NCI-H460 (cell line): ENCODE results near the gene CASP7. TPM values are rescaled to one million over a fixed set of nuclear protein-coding genes. Genes with fewer than 3 reads are reported as not detected.
A peak's percentile ranks its signal among the peaks of the same experiment; 100 is the strongest.
"Not testable (repeated sequence)": the region's sequence is repeated elsewhere in the genome, so short reads cannot be mapped to it uniquely, and the experiment has no call there.

Experiments
- DNase-seq: peaks from one replicate; pipeline ENCODE4 v3.0.0-alpha.2; 2016; ENCODE audit warnings: low read depth; ENCODE audit errors: extremely low read depth
- polyA plus RNA-seq: library from polyadenylated mRNA; depleted of rRNA; stranded (reverse); fragments of >200 nt; gene quantifications from 2 replicates; pipeline ENCODE4 v1.2.3, GENCODE V29; 2014; cell fraction: nucleus; rRNA removed
- total RNA-seq: library from RNA; depleted of rRNA; stranded (reverse); fragments of >200 nt; shearing (Covaris generic); gene quantifications from 2 replicates; pipeline ENCODE4 v1.2.3, GENCODE V29; 2014; rRNA removed

CASP7 gene
- 105 and 121 TPM in 2 replicates for total RNA-seq
- 62.2 and 91.7 TPM in 2 replicates for polyA plus RNA-seq

DNA sequence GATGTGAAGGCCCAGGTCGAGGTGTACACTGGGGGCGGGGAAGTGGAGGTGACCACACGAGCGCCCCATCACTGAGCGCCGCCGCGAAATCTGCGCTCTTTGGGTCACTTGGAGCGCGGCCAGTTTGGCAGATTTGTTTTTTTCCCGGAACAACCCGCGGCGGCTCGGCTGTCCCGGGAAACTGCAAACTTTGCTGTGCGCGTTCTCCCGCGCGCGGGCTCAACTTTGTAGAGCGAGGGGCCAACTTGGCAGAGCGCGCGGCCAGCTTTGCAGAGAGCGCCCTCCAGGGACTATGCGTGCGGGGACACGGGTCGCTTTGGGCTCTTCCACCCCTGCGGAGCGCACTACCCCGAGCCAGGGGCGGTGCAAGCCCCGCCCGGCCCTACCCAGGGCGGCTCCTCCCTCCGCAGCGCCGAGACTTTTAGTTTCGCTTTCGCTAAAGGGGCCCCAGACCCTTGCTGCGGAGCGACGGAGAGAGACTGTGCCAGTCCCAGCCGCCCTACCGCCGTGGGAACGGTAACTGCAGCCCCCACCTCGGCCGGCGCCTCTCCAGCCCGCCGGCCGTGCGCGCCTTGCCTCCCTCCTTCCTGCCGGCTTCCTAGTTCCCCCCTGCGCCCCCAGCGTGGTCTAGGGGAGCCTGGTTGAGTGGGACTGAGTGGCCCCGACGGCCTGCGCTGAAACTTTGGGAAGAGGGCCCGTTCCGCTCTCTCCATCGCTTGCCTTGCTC is at the start of gene CASP7:
Gene CASP7 (plus strand): TSS at position 450 of the 727 bp plus-strand sequence. CDS start 17,582 bp downstream, outside the sequence.
- DNase-seq: peak; percentile 91

DNA sequence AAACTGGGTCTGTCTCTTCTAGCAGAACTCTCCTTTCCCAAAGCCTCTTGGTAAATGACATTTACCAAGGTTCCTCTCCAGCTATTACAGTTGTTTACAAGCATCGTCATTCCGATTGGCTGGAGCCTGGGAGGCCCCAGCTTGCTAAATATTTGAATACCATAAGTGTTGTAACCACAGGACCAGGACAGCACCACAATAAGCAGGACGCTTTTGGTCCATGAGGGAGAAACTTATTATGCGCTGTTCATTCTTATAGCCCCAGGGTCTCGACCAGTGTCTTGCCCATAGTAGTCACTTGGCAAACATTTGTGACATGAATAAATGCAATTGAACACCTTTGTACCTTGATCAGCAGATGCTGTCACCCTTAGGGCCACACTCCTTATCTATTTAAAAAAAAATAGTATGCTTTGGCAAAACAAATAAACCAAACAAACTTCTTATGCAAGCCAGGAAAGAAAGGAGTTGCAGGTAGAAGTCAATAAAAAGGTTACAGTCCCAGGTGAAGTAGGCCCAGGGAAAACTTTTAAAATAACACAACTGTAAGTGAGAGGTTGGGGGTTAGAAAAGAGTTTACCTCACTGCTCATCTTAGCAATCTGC is 48.7 kb upstream of the CASP7 start:
- DNase-seq: no peak

DNA sequence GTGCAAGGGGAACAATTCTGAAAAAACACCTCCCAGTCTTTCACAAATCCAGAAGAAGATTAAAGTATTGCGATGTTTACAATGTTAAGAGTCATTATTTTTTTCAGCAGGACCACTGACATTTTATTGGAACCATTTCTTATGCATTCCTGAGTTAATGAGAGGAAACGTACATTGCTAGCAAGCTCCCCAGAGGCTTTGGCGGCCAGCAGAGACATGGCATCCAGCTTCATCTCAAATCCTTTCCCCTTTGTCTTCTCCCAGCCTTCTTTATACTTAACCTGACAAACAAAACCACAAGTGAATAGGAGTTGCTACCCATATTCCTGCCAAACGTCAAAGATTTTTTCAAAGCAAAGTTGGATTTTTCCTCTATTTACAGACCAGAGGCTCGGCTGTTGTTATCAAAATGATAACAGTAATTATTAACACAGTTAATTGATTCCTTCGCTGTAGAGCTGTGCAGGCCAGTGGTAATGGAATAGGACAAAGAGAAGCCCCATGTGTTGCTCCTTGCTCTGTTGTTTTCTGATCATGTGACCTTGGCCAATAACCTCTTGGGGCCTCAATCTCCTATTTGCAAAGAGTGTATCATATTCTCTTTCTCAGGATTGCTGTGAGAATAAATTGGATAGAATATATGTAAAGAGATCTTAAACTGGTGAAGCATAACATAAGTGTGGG is 47.9 kb upstream of the CASP7 start:
- DNase-seq: no peak

DNA sequence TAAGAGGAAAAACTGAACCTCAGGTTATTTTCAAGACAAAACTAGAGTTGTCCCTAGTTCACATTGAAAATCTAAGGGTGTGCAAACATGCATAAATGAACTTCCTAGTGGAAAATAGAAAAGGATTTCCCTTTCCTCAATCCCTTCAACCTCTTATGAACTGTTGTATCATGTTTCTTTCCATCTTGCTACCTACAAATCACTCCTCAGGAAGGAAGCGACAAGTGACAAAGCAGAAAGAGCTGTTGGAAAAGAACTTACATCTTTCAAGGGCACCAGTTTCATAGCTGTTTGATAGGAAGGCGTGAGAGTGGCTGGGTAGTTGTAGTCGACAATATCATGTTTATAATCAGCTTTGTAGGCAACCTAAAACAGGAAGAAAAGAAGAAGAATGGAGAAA is 39.7 kb upstream of the CASP7 start:
- no peak for DNase-seq

DNA sequence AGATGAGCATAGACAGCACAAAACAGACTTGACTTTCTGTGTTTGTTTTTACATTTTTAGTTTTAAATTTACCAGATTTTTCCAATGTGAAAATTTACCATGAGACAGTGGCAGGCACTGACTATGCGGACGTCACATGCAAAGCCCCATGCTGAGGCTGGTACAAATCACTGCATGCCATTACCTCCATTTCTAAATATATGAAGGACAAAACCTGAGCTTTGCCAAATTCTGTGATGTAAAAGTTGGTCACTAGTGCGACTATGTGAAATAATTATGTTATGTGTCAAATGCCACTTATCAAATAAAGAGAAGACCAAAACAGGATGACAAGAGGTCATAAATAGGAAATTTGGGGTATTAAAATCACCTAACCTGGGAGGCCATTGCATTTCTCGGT is 38.0 kb upstream of the CASP7 start:
- DNase-seq: peak; percentile 92

DNA sequence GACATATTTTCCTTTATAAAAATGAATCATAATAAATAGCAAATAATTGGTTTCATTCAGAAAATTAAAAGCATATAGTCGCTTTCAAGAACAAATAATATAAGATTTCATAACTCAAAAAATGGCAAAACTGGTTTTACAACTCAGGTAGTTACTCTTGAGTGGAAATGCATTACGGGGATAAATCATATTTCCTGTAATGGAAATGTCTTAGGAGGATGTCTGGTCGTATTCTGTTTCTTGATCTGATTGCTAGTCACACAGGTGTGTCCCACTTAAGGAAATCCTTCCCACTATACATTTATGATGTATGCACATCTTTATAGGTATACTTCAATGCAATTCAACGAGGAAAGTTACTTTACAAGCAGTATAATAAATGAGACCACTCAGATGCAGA is 36.5 kb upstream of the CASP7 start:
- no peak for DNase-seq

DNA sequence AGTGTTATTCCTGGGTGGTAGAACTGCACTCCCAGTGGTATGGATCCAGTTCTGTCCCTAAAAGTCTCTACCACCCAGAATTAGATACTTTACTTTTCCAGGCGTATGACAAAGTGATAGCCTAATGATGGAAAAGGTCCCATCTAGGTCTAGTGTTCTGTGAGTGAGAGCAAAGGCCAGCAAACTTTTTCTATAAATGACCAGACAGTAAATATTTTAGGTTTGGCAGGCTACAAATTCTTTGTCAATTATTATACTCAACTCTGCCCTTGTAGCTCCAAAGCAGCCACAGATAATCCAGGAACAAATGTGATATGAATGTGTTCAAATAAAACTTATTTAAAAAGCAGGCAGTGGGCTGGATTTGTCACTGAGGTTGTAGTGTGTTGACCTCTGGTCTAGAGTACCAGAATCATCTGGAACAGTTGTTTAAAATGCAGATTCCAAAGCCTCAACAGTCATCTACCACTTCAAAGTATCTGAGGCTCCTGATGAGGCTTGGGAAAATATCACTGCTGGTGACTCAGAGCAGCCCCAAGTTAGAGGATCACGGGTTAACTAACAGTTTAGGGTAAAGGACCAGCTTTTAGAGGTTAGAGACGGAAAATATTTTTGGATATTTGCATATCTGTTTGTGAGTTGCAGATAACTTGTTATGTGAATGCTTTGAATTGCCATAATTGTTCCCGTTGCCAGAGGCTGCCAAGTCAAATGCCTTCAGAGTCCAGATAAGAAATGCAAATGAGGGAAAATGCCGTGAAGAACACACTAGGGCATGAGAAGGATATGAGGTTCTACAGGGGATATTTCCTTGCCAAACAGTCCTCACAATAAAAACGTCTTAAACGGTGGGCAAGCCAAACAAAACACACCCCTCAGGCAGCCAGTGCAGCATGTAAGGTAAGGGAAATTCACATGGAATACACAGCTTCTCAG is 35.3 kb upstream of the CASP7 start:
- DNase-seq: peak; percentile 88

DNA sequence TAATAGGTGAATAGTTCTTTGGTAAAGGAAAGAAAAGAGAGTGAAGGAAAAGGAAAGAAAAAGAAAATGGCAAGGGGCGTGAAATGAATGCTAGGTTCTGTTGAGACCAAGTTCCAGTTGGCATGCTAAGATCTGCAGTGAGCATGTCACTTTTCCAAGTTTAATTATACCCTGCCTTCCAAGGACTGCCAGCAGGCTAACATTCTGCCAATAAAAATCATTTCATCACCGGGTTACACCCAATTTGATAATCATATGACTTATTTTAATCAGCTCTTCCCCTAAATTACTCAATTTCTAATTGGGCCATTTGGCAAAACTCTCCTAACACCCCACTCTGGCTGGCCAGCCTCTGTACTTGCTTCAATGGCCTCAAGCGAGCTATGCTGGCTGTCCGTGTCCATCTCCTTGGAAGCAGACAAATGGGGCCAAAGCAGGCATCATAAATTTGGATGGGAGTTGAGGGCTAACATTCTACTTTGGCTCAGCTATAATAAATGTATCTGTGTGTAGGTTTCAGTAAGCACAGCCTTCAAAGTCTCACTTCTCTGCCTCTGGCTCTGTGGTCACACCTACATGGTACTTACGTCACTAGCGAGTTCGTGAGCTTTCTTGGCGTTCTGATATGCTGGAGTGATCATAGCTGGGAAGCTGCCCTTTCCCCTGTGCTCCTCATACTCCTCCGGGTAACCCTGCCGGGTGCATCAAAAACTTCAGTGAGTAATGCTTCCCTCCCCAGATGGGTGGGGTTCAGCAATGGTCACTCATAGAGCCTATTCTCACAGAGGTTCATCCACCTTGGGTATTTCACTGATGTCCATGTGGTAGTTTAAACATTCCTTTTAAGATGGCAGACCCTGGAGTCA is 33.1 kb upstream of the CASP7 start:
- DNase-seq: peak; percentile 100

DNA sequence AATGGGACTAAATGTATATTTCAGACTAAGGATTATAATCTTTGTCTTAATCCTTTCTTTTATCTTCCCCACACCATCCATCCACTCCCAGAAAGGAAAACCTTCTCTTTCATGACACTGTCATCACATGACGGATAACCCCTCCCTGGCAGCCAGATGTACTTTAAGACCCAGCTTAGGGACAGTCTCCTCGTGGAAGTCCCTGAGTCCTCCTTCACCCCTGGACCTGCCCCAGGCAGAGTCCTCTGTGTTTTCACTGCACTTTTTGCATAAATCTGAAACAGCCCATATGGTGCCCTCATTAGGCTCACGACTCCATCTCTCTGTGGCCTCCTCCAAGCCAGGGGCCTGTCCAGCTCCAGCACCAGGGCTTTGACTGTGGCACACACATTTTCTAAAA is 31.9 kb upstream of the CASP7 start:
- DNase-seq: peak; percentile 60

DNA sequence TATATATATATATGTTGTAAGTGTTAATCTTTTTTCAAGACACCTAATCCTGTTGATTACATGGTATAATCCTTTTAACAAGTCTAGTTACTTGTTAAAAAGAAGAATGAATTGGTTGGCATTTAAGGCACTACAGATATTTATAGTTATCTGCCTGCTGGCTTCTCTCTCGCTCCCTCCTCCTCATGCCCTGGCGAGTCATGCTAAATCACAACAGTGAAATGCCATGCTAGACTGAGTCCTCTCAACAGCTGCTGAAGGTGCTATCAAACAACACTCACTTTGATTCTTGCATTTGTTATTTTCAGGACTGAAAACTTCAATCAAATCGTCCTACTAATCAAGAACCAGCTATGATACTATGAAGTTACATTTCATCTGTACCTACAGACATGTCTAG is 31.2 kb upstream of the CASP7 start:
- peak; percentile 64 for DNase-seq

DNA sequence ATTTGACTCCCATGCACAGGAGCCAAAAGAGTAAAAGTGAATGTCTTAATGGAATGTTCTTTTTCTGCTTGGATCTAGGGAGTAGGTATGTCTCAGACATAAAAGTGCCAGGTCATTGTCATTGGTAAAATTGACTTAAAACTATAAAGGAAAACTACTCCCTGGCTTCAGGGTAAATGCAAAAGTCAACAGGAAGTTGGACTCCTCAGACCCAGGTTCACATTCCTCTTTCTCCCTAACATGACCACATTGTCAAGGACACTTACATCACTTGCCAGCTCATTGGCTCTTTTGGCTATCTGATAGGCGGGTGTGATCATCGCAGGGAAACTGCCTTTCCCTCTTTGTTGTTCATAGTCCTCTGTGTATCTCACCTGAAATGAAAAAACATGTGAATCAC is 29.5 kb upstream of the CASP7 start:
- no peak for DNase-seq

DNA sequence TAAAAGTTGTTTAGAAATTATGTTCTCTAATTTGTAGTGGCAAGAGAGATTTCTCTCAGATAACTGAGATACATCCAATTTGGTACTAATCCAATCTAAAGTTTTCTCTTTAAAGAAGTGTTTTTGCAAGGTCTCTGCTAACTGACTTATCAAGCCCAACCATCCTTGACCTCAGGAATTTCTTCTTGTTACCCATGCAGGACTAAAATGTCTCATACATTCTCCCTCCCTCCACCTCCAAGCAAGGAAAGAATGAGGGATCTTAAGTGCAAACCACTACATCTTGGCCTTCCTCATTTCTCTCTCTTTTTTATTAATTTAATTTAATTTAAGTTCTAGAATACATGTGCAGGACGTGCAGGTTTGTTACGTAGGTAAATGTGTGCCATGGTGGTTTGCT is 28.7 kb upstream of the CASP7 start:
- DNase-seq: no peak

DNA sequence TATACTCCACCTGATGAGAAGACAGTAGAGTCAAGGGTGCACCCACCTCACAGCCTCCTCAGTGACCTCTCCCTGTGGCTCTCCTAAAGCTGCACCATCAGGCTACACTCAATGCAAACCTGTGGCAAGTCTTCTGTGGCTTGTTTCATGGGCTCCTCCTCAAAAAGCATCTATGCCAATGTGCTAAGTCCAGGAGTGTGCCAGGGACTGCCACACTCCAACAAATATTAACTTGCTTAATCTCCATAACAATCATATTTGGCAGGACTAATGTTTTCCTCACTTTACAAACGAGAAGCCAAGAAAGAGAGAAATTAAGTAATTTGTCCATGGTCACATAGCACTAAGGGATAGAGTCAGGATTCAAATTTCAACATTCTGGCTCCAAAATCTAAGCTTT is 27.8 kb upstream of the CASP7 start:
- DNase-seq: no peak

DNA sequence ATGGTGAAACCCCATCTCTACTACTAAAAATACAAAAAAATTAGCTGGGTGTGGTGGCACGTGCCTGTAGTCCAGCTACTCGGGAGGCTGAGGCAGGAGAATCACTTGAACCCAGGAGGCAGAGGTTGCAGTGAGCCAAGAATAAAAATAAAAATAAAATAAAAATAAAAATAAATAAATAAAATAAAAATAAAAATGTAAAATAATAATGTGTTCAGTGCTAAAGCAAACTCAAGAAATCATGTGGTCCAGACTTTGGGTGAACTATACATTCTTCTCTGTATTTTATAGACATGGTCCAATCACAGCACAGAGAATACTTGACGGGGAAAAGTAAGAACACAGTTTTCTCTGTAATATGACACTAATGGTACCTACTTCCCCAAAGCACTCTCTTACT is 27.3 kb upstream of the CASP7 start:
- not testable (repeated sequence) for DNase-seq

DNA sequence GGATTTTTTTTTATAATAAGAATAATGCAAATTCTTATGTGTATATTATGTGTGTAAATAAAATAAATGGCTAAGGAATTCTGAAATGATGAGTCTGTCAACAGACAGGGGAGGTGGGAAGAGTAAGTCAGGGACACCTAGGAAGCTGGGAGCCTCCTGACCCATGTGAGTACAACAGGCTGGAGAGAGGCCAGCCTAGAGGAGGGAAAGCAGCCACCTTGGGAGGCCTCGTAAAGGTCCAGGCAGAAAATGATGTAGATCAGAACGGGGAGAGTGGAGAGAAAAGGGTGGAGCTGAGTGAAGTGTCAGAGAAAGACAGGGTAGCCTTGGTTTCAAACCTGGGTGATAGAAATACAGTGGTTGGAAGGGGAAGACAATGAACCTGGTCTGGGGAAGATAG is 22.8 kb upstream of the CASP7 start:
- no peak for DNase-seq

DNA sequence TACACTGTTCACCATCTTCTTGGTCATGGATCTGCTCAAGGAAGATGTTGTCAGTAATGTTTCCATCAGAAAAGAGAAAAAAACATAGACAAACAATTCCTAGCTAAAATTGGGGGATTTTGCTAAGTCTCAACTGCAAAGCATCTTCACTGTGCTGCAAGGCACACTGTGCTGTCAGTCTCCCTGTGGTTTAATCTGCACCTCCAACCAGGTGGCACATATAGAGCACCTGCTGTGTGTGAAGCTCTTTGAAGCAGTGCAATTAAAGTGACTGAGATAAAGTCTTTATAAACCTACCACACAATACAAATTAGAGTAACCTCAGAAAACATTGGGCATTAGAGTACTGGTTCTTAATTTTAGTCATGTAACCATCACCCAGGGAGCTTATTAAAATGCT is 22.2 kb upstream of the CASP7 start:
- no peak for DNase-seq

DNA sequence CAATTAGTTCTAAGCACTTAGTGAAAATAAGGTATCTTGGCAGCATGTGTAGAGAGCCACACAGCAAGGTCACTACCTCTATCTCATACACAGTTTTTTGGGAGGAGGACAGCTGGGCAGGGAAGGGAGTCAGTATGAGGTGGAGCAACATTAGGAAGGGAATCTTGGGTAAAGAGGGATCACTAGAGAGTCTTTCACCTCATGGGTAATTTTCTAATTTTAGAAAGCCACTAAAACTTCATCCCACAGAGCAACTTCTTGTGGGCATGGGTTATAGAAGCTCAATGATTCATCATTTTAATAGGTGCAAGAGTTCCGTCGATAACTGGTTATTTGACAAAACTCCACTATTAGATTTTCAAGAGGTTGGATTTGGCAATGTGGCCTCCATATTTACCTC is 18.4 kb upstream of the CASP7 start:
- no peak for DNase-seq

DNA sequence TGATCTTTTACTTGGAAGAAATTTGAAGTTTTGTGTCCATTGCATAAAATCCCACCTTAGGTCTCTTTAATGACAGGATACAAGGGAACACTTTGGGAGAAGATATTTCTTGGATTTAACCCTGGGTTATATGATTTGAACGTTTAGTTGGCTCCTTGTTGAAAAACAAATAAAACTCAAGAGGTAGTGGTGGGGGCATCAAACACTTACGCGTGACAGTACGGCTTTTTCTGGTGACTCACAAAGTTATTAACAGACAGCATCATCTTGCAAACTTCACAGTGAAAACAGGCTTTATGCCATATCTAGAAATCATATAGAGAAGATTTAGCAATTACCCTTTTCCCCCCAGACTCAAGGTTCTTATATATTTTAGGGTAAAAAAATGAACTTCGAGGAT is 16.6 kb upstream of the CASP7 start:
- peak; percentile 59 for DNase-seq

DNA sequence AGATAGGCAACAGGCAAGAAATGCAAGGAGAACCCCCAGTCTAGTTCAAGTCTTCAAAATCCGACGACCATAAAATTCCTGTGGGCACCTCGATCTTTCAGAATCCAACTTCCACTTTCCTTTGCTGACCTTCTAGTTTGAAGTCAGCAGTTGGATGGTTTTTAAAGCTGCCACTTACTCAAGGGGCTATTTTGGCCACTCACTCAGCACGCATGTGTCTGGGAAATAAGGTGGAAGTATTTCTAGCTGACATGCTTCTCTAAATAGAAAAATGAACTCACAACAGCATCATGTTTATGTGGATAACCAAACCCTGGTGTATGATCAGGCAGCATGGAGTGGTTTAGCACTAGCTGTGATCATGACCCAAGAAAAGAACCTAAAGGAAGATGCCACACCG is 15.8 kb upstream of the CASP7 start, which contains the start of gene NRAP:
Gene NRAP (minus strand): TSS at position 134 of the 400 bp plus-strand sequence. CDS start 159 bp downstream, outside the sequence.
- no peak for DNase-seq

DNA sequence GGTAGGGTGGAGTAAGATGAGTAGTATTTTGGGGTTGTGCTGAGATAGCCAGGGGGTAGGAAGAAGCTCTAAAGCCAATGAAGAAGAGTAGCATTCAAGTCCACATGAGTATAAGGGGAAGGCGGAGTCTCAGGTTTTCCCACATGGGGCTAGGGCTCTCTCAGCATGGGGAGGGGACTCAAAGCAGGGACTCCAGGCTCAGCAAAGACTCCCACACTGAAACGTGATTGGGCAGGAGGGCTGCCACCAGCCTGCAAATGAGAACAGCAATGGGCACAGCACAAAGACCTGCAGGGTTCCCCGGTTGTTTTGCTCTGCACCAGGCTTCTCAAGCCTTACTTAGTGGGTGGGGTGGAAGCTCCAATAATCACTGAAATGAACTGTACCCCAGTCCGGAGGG is 14.4 kb upstream of the CASP7 start:
- no peak for DNase-seq
